Fibroblast of skin of back (primary cell): ENCODE results near the gene PCSK2.

Experiments used
- DNase-seq: peaks from one replicate; pipeline ENCODE4 v3.0.0-alpha.2; 2013

PCSK2 gene

DNA sequence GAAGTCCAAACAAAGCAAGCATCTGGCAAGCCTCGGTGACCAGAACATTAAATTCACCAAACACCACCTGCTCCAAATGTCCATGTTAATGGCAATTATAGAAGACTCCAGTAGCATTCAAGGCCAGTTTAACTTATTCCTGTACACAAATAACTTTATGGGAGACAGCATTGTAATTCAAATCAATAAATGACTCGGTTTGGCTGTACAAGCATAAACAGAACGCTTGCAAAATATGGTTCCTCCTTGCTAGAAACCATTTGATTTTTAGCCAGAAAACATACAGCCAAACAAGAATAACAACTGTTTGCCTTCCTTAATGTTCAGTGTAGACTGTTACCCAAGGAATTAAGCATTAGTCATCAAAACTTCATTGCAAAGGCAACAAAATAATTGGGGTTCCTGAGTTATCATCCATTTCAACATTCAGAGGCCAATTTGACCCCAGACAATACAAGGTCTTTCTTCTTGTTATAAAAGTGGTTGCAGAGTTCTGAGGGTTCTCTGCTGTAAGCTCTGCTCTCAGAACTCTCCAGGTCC lies 179.3 kb downstream of the PCSK2 start:
- no peak for DNase-seq

DNA sequence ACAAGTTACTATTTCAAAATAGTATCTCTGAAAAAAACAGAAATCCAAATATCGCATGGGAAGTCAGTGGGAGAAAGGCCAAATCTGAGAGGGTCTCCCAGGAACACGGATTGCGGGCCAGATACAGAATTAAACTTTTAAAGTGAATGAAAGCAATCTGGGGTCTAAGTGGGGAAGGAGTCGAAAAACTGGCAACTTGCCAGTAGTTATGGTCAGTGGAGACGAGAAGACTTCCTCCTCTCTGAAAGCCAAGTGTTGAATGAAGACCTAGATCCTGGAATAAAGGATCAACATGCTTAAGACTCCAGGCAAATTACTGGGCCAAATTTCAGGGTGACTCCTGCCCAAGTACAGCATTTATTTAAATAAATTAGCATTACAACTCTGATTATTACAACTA lies 180.7 kb downstream of the PCSK2 start:
- no peak for DNase-seq

DNA sequence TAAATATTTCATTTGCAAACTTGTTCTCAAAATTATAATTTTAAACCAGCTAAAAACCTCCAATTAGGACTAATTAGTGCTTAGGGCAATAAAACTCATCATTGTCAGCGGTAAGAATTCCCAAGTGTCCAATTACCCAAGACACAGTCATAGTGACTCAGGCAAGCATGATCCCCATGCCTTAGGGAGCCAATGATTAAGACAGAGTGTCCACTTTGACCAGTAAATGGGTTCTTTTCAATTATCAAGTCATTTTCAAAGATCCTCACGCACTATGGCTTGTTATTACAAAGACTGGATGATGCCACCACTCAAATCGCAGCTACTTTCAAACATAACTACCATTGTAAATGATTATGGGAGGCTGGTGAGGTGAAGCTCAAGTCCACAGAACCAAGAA lies 190.4 kb downstream of the PCSK2 start:
- no peak for DNase-seq

DNA sequence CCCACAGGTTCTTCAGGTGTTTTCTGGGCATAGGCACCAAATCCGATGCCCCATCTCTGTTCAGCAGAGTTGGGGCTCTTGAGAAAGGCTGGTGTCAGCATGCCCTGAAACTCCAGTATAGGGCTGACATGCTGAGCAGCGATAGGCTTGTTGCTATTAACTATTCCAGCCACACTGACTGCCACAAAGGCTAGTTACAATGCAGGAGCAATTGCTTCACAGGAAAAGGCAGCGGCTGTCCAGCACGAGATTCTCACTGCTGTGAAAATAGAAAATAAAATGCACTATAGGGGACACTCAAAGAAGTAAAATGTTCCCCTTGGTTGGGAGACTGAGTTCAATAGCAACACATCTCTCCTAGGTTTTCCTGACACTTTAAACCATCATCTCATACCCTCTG lies 191.9 kb downstream of the PCSK2 start:
- DNase-seq = no peak

DNA sequence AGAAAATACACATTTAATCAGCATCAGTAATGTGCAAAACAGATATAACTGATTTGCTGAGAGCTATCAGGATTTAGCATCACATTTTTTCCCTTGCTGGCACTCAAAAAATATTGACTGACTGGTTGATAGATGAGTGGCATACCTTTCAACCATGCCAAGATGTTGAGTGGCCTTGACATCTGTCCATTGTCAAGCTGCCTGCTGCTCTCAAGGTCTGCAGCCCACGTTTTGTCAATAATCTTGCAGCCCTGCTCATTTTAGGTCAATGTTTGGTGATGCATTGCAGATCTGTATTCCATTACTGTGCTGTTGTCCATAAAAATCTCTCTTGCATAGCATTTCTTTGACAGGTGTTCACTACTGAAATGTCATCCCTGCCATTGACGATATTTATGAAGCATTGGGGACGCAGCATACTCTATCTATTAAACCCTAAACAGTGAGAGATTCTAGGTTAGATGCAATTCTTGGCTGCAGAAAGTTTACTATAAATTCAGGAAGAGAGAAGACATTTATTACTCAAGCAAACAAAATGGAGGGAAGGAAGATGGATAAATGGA lies 192.7 kb downstream of the PCSK2 start:
- no peak for DNase-seq

DNA sequence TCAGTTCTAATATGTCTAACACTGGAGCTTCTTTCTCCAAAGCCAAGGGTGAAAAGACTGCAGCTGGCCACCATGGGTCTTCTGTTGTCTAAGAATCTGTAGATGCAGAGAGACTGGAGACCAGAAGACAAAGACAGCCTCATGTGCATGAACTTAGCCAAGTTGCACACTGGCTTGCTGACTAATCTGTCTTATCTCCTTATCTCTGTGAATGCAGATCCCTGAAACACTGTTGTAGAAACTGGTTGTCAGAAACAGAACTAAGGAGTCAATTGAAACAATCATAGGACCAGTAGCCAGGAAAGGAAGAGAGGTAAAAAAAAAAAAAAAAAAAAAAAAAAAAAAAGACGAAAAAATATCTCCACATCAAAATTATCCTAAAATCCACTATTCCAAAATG lies 194.7 kb downstream of the PCSK2 start:
- no peak for DNase-seq

DNA sequence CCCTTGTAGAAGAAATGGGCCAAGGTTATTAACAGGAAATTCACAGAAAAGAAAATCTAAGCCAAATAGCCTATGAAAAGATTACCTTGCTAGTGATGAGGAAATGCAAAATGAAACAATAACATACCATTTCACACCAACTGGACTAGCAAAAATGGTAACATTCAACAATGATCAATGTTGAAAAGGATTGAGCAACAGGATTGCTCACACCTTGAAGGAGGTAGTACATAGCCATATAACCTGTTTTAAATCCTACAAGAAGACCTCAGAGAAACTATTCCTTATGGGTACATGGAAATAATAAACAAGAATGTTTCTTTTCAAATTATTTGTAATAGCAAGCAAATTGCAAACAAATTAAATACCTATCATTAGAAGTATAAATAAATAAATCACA lies 196.9 kb downstream of the PCSK2 start:
- DNase-seq = no peak

DNA sequence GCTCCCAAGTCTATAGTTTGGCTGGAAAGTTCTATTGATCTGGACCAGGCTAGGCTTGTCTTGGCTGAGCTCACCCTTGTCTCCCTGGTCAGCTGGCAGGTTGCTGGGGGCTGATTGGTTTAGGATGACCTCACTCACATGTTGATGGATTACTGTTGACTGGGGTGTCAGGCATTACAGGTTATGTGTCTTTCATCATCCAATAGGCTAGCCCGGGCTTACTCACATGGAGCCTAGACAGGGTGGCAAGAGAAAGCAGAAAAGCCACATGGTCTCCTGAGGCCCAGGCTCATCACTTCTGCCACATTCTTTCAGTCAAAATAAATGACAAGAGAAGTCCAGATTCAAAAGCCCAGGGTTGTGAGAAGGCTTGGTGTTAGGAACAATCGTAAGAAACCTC lies 200.8 kb downstream of the PCSK2 start:
- DNase-seq = no peak

DNA sequence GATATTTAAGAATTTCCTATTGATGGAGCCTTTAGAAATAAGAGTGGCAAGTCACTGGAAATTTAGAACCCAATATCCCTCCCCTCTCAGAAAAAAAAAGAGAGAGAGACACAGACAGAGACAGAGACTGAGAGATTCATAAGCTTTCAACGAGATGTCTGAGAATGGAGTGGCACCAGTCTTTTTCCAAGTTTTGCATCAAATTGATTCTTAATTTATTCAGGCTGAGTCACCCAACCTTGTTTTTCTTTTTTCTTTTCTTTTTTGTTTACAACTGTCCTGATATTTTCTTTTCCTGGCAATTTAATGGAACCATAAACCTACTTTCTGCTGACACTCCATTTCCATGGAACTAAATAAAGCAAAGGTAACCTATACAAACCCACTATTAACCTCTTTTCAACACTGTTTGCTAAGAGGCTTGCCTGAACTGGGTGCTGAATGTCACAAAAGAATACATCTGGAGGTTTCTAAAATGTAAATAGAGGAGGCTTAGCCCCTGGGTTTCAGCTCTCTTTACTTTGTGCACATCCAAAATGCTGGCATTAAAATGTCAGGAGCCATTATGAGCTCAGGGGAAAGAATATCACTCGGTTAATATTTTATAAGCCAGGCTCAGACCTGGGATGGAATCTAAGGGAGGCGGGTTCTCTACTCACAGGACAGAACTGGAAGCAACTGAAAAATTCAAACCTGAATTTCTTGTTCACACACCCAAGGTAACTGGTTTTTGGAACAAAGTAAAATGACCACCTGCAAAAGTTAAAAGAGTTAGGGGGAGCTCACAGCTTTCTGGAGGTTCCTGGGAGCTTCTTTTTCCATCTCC lies 203.5 kb downstream of the PCSK2 start:
- no peak for DNase-seq

DNA sequence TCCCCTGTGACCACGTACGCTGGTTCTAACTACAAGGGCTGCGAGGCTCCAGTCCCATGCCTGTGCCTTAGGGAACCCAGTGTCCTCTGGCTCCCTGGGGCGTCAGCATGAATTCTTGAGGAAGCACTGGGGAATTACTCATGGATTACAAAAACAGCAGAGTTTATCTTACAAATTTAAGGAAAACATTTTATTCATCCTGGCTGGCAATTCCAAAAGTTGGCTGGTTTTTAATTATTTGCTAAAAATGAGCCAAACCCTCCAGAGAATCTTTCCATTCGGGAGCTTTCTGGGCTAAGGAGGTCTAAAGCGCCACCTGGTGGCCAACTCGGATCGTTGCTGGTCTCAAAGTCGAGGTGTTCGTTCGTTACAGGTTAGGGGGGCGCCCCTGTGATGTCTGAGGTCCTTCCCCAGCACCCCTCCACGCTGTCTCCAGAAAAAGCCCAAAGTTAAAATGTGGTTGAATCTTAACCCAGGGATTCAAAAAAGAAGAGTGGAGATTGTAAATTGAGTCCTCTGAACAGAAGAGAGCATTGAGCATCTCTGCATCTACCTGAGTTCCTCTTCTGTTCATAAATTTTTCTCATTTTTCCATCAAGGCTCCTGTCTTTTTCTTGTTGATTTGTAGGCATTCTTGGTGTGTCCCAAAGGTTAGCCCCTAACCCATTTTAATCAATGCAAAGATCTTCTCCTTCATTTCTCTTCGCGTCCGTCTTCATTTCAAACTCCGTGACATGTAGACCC lies 205.0 kb downstream of the PCSK2 start:
- peak; percentile 59 for DNase-seq

DNA sequence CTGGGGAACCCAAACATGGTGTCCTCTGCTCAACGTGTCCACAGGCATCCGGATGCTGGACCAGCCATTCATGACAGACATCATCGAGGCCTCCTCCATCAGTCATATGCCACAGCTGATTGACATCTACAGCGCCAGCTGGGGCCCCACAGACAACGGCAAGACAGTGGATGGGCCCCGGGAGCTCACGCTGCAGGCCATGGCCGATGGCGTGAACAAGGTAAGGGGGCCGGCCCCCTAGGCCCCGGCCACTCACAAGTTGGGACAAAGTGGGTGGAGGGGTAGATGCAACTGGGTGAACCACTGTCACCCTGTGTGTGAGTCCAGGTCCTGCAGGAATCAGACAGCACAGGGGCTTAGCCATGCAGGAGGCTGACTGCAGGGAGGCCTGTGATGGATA lies 209.8 kb downstream of the PCSK2 start:
- DNase-seq = no peak

DNA sequence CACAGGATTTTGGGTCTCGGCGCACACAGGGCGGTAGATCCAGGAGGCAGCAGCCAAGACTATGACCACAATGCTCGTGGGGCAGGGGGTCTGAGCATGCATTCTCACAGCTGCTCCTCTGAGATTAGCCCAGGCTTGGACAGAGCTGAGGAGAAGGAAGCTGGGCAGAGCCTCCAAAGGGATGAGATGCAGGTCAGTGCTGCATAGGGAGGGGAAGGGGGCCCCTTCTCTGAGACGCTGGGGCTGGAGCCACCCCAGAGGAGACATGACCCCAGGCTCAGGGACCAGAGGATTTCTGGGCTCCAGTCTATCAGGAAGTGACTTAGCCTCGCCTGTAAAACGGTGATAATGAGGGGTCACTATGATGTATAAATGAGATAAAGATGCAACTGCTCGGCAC lies 210.4 kb downstream of the PCSK2 start:
- no peak for DNase-seq

DNA sequence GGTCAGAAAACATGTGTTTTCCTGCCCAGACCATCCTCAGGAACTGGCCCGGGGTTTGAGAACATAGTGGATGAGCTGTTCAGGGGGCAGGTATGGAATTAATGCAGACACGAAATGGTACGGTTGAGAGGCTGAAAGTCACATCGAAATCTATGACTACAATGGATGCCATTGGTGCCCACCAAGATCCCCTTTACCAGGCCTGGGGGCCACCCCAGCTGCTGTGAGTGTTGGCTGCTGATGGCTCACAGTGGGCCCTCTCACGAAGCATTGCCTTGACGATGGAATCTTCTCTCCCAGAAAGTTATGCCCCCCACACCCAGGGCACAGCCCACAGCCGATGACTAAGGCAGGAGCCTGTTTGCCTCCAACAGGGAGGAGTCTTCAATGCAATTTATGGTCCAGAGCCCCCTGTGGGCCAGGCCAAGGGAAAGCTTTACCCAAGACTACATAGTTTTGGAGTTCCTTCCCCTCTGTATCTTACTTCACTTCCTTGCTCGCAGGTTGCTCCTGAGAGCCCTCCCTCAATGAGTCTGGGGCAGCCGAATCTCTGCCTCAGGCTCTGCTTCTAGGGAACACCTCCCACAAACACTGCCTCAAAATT lies 211.7 kb downstream of the PCSK2 start:
- DNase-seq = no peak

DNA sequence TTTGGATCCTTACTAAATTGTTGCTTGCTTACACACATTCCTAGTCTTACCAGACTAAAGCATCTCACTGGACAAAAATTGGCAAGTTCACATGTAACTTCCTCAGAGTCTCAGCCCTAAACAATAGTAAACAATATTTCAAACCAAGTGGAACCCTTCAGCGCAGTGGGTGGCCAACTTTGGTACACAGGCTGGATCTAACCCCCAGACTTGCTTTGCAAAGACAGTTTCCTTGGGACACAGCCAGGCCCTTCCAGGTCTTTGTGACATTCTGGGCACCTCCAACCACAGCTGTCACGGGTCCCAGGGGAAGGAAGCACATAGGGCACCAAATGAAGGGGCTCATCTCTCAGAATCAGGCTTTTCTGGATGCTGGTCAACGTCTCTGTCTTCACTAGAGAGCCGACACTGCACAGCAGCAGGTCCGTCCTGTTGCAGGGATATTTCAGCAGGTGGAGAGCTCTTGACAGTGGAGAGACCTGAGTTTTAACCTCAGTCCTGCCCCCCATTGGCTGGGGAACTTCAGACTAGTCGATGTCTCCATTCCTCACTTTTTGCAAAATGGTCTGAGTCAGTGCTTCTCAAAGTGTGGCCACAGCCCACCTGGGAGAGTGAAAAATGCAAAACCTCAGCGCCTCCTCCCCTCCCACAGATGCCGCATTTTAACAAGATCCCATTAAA lies 212.9 kb downstream of the PCSK2 start:
- DNase-seq = no peak

DNA sequence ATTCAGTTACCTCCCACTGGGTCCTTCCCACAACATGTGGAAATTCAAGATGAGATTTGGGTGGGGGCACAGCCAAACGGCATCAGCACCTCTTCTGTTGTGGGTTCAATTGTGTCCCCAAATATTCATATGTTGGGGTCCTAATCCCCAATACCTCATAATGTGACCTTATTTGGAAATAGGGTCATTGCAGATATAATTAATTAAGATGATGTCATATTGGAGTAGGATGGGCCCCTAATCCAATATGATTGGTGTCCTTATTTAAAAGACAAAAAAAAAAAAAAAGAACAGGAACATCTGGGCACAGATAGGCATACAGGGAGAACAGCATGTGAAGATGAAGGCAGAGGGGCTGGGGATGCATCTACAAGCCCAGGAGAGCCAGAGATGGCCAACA lies 214.9 kb downstream of the PCSK2 start:
- DNase-seq = no peak

DNA sequence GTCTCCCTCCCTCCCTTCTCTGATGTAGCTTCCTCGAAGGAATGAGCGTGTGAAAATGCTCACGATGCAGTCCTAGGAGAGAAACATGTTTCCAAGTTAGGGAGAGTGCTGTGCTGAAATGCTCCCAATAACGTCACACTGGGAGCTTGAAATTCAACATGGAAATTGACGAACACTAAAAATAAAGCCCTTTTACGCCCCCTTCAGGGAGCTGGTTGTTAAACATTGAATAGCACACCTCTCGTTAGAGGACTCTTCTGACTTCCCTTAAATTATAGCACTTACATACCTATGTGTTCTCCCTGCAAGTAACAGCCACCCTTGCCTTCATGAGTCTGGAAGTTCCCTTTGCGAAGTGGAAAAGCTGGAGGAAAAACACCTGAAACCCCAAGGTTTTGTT lies 215.7 kb downstream of the PCSK2 start:
- DNase-seq = no peak

DNA sequence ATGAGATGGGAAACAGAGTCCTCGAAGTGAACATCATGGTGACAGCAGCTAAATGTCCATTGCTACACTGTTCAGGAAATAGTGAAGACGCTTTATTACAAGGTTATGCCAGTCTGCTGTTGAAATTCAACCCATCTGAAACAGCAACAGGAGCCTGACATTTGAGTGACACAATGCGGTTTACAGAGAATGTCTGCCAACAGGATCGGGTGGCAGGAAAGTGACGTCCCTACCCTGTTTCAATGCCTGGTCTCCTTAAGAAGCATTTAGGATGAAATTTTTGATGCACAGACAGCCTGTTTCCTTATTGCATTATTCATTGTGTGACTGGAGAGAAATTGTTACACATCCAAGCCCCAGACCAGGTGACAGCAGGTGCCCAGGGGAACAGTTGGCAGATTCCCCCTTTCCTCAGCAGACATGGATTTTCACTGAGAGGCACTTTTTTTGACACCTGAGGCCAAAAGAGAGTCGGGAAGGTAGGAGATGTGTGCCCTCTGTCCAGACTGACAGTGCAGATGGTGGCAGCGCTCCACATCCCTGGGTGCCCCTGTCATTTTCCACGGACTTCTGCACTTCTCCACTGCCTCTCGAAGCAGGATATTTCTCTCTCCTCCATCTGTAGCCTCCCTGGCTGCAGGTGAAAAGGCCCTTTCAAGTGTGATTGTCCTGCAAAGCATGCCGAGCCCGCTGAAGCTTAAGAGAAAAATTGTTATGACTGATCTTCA lies 216.5 kb downstream of the PCSK2 start:
- DNase-seq = no peak

DNA sequence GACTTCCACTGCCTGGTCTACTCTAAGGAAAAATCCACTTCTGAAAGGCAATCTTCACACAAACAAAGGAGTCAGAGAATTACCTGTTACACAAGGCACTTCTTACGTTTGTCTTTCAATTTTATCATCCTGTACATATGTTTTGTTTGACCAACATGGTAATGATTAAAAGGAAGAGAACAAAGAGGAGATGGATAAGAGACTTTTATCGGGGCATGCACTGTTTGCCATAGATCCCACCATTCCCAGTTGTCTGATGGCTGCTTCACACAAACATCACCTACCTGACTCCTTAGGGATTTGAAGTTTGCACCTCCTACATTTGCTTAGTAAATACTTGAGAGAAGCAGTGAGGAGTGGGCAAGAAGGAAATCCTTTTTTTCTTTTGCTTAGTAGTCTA lies 217.3 kb downstream of the PCSK2 start:
- no peak for DNase-seq

DNA sequence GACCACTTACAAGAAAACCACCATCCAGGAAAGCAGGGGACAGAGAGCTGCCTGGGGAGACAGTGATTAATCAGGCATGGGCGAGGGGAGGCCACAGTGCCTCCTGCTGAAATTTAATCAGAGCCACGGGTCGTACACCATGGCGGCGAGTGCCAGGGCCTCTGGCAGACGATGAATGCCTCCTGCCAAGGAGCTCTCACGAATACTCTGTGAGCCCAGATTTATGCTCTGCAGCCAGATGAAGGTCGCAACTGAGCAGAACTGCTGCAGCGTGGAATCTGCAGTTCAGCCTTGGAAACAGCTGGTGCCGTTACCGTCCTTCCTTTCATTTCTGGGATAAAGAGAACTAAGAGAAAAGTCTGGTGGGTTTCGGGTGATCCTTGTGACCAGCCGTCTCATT lies 218.7 kb downstream of the PCSK2 start:
- DNase-seq = no peak

DNA sequence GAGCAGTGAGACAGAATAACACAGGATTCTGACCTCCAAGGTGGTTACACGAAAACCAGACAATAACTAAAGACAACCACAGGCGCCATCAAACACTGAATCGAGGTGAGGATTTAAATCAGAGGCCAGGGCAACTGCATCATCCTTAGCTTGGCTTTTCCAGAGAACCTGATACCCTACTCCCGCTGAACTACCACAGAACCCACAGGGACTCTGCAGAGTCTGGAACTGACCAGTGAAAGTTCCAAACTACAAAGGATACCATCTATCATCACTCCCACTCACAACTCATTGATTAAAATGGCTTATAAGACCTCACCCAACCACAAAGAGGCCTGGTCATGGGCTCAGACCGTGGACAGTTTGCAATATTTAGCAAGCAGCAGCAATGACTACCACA lies 219.3 kb downstream of the PCSK2 start:
- DNase-seq = no peak

DNA sequence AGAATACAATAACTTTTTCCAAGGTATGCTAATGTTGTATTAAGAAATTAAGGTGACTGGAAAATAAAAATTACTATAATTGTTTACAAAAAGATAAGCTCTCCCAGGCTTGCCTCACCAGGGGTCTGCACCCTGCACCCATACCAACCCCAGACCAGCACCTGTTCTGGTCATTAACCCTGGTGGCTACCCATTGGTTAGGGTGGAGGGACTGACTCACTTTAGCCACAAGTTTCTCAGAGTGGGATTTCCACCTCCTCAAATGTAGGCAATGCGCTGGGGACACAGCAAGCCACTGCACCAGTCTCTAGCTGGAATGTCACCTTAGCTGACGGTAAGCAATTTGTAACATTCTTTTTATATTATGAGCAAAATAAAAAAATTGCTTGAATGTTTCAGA lies 221.2 kb downstream of the PCSK2 start:
- DNase-seq = no peak

DNA sequence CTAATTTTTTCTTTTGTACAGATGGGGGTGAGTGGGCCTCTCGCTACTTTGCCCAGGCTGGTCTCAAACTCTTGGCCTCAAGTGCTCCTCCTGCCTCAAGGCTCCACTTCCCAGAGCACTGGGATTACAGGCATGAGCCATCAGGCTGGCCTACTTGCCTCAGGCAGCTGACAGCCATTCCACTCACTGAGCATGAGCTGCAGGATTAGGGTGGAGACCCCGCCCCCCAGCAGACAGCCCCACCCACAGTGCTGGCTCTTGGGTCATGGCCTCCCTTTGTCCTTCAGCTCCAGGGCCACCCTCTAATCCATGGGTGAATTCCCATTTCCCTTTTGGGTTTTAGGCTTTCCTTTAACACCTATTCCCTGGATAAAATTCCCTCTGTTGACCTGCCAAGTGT lies 222.2 kb downstream of the PCSK2 start:
- no peak for DNase-seq
